NCI-H1930 (cell line): ENCODE results near the gene TNN.
A peak's percentile ranks its signal among the peaks of the same experiment; 100 is the strongest.

Experiments
- DNase-seq, 2 experiments: peaks; one replicate each; lab custom pipeline; 2025; lab: John Stamatoyannopoulos, UW

TNN gene

GRCh38 chr1:175176246-175176645, 108.6 kb downstream of the TNN start:
- DNase-seq, result no peak

- DNase-seq, result no peak
These were observed 110.4 kb downstream of the TNN start for GRCh38 chr1:175178056-175178455.

- DNase-seq, result no peak
These were observed 110.8 kb downstream of the TNN start for GRCh38 chr1:175178456-175178855.

- no peak for DNase-seq
These were observed 112.4 kb downstream of the TNN start for GRCh38 chr1:175179837-175180590.

- DNase-seq, result no peak
These were observed 114.6 kb downstream of the TNN start for GRCh38 chr1:175182201-175182746.

GRCh38 chr1:175183586-175183985, 116.0 kb downstream of the TNN start:
- DNase-seq, result no peak

GRCh38 chr1:175185903-175186302, 118.3 kb downstream of the TNN start:
- no peak for DNase-seq

- no peak for DNase-seq
These were observed 119.0 kb downstream of the TNN start for GRCh38 chr1:175186433-175187160.

- no peak for DNase-seq
These were observed 121.3 kb downstream of the TNN start for GRCh38 chr1:175188936-175189335.

- DNase-seq, result no peak
These were observed 124.0 kb downstream of the TNN start for GRCh38 chr1:175191659-175192058.

- no peak for DNase-seq
These were observed 124.5 kb downstream of the TNN start for GRCh38 chr1:175192111-175192629.

GRCh38 chr1:175192630-175193526, 125.2 kb downstream of the TNN start, which contains the start of gene KIAA0040:
Gene KIAA0040 (minus strand): TSS chr1:175192776. CDS start chr1:175161013, 31,763 bp downstream.
- DNase-seq, result peak in 1 of 2 experiments; percentile 57

GRCh38 chr1:175193527-175193910, 125.9 kb downstream of the TNN start:
- DNase-seq, result no peak

GRCh38 chr1:175195281-175195680, 127.6 kb downstream of the TNN start:
- no peak for DNase-seq

GRCh38 chr1:175195798-175196197, 128.2 kb downstream of the TNN start:
- no peak for DNase-seq

GRCh38 chr1:175197531-175197930, 129.9 kb downstream of the TNN start:
- no peak for DNase-seq
